ENCODE results near the gene SPINDOC.
"Not testable (repeated sequence)": the region's sequence is repeated elsewhere in the genome, so short reads cannot be mapped to it uniquely, and the experiment has no call there.

SPINDOC gene

DNA sequence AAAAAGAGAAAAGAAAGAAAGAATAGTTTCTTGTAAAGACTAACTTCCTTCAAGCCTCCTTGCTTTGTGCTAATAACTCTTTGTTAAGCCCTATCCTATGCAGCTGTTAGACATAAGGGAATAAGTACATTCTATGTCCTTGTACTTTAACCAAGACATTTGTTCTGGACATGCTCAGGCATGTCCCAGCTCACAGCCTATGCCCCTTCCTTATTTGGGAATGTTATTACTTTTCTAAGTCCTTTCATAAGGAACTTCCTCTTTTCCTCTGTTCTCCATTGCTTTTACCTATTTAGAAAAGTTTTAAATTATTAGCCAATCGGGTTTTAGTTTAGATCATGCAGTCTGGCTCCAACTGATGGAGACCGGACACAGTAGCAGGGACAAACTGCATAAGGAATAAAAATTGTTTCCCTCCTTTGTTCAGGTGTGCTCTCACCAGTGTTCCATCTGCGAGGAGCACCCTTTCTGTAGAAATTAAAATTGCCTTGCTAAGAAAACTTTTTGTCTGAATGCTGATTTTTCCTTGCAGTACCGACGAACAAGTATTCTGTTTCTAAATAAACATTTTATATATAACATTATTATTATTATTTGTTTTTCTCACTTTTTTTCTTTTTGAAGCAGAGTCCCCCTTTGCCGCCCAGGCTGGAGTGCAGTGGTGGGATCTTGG lies 21.6 kb upstream of the SPINDOC start:
- DNase-seq, result no peak

DNA sequence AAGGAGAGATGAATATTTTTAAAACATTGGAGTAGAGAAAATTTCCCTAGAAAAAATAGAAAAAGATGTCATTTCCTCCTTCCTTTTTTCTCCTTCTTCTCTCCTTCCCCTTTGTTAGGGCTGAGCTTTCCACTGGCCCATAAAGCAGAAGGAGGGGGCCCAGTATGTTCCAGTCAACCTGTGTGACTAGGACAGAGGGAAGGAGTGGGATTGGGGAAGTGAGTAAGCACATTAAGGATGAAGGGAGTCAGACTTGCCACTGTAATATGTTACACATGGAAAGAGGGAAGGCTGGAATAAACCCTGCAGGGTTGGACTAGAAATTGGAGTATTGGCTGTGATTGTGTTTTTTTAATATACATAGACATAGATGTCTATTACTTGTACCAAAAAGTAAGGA lies 20.1 kb upstream of the SPINDOC start:
- DNase-seq, result no peak

DNA sequence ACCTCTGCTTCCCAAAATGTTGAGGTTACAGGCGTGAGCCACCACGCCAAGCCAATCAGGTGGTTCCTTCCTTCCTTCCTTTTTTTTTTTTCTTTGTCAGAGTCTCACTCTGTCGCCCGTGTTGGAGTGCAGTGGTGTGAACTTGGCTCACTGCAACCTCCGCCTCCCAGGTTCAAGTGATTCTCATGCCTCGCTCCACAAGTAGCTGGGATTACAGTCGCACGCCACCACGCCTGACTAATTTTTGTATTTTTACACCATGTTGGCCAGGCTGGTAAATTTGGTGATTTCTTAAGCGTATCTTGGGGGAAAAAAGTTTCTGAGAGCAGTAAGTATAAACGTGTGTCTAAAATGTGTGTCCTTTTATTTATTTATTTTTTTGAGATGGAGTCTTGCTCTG lies 18.2 kb upstream of the SPINDOC start:
- no peak for DNase-seq

DNA sequence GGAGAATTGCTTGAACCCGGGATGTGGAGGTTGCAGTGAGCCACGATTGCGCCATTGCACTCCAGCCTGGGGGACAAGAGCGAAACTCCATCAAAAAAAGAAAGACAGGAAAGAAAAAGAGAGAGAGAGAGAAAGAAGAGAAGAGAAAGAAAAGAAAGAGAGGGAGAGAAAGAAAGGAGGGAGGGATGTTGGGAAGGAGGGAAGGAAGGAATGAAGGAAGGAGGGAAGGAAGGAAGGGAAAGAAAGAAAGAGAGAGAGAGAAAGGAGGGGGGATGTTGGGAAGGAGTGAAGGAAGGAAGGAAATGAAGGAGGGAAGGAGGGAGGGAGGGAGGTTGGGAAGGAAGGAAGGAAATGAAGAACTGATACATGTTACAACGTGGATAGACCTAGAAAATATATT lies 12.3 kb upstream of the SPINDOC start:
- DNase-seq, result no peak

DNA sequence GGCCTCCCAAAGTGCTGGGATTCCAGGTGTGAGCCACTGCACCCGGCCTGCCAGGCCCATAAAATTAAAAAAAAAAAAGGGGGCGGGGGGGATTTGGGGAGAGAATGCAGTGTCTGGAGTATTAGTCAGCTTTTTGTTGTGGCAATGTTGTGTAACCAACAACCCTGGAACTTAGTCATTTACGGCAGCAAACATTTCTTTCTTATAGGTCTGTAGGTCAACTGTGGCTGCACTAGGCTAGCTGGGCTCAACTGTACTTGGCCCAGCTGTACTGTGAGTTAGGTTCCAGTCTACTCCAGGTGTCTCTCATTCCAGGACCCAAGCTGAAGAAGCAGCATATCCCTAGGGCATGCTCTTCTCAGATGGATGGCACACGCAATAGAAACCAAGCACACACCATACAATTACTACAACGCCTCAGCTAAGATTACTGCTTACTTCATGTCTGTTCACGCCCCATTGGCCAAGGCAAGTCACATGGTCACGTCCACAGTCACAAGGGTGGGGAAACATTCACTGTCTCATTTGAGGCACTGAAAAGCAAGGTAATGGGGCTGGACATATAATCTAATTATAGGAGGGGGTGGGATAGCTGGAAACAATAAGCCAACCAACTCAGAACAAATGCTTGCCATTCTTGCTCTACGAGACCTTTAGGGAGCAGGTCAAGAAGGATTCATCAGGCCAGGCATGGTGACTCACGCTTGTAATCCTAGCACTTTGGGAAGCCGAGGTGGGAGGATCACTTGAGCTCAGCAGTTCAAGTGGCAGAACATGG lies 10.4 kb upstream of the SPINDOC start:
- peak; percentile 46 for DNase-seq

DNA sequence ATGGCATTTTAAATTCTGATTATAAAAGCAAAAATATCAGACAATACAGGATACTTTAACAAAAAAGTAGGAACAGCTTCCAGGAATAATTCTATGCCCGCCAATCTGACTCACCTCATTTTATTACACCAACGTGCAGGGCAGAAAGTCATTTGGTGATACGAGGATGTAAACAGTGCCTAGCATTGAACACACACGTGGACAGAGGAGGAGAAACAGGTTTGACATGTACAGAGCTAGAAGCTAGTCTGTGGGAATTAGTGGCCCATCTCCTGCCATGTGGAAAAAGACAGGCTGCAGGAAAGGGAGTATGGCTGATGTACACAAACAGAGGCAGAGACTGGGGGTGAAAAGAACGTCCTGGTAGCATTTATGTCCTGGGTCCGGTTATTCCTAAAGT lies 9.0 kb upstream of the SPINDOC start:
- no peak for DNase-seq

DNA sequence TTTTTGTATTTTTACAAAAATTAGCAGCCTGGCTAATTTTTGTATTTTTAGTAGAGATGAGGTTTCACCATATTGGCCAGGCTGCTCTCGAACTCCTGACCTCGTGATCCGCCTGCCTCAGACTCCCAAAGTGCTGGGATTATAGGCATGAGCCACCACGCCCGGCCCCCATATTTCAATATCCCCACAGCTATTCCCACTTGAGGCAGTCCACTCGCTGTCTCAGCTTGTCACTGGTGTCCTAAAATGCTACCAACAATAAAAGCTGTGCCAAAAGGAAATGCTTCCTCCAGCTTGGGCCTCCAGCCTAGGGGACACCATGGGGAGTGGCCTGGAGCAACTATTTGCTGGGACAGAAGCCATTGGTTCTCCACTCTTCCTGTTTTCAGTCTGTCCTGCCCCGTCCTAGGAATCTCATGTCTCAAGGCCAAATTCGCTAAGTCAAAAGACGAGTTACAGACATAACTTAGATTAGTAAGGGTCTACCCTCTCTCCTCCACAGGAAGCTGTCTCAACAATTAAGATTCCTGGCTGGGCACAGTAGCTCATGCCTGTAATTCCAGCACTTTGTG lies 7.3 kb upstream of the SPINDOC start:
- peak; percentile 19 for DNase-seq

DNA sequence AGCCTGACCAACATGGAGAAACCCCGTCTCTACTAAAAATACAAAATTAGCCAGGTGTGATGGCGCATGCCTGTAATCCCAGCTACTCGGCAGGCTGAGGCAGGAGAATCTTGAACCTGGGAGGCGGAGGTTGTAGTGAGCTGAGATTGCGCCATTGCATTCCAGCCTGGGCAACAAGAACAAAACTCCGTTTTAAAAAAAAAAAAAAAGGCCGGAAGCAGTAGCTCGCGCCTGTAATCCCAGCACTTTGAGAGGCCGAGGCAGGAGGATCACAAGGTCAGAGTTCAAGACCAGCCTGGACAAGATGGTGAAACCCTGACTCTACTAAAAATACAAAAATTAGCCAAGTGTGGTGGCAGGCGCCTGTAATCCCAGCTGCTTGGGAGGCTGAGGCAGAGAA lies 2.9 kb upstream of the SPINDOC start:
- DNase-seq, result not testable (repeated sequence)

DNA sequence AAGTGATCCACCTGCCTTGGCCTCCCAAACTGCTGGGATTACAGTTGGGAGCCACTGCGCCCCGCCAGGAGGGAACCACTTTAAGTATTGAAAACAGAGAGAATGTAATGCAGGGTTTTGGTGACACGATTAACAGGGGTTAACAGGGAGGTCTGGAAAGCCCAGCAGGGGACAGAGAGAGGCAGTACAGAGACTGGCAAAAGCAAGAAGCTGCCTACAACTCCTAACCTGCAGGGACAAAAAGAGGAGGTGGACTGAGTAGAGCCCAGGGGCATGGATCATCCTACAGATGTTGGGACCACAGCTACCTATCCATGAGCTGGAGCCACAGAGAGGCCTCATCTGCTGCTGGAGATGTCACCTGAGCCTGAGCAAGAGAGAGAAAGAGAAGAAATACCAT lies 1.7 kb upstream of the SPINDOC start:
- DNase-seq, result no peak

DNA sequence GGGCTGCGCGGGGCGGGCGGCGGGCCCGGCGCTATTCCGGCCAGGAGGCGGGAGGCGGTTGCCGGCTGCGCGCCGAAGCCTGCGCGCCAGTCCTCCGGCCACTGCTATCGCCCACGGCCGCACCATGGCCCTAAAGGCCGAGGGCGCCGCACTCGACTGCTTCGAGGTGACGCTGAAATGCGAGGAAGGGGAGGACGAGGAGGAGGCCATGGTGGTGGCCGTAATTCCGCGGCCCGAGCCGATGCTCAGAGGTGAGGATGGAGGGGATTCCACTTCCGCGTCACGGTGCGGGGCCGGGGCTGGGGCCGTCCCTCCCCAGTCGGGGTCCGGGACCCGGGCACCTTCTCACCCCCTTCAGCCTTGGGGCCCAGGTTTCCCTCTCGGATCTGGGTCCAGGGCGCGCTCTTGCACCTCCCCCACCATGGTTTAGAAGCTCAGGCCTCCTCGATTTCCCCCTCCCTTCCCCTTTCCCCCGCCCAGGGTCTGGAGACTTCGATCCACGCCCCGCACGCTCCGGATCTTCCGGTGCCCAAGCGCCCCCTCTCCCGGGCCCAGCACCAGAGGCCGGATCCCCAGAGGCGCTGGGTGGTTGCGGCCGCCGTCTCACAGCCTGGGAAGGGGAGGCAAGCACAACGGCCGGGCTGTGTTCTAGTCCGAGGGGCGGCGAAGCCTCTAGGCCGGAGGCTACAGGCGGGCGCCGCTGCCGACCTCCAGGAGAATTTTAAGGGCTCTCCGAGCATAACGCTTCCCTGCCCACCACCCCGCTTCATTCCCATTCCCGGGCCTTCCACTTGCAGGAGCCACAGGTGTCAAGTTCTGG lies 517 bp downstream of the SPINDOC start:
- peak; percentile 59 for DNase-seq

DNA sequence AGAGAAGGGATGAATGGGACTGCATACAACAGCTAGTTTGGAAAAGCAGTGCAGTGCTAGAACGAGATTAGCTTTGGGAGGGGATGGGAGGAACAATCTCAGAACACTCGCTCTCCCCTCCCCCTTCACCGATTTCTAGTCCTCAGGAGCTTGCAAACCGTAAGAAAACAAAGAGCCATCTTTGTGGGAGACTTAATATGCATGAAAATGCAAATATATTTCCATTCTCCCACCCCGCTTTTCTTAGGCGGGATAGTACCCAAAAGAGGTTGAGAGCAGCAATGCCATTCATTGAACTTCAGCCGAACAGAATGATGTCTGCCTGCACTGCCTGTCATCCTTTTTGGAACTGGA lies 1.1 kb downstream of the SPINDOC start:
- DNase-seq, result no peak

DNA sequence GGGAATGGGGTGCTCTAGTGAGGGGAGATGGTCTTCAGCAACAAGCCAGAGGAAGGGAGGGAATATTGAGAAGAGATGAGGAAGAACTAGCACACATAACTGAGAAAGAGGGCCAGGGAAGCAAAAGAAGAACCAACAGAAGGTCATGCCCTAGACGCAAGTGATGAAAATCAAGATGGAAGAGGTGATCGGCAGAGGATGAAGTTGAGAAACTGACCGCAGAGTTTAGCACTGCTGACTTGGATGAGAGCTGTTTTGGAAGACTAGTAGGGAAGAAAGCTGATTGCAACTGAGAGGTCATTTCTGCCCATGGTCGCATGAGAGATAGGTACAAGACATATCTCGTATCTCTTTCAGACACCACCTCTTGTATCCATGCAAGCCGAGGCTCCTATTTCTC lies 2.9 kb downstream of the SPINDOC start:
- DNase-seq, result no peak

DNA sequence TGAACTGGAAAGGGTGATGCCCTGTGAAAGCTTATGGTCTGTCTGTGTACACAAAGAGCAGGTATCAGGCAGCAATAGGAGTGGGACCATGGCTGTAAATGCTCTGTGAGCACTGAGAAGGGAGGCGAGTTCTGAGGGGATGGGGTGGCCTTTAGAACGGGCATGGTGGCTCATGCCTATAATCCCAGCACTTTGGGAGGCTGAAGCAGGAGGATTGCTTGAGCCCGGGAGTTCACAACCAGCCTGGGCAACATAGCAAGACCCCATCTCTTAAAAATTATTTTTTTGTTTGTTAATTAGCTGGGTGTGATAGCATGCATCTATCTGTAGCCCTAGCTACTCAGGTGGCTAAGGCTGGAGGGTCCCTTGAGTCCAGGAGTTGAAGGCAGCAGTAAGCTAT lies 3.5 kb downstream of the SPINDOC start:
- no peak for DNase-seq

DNA sequence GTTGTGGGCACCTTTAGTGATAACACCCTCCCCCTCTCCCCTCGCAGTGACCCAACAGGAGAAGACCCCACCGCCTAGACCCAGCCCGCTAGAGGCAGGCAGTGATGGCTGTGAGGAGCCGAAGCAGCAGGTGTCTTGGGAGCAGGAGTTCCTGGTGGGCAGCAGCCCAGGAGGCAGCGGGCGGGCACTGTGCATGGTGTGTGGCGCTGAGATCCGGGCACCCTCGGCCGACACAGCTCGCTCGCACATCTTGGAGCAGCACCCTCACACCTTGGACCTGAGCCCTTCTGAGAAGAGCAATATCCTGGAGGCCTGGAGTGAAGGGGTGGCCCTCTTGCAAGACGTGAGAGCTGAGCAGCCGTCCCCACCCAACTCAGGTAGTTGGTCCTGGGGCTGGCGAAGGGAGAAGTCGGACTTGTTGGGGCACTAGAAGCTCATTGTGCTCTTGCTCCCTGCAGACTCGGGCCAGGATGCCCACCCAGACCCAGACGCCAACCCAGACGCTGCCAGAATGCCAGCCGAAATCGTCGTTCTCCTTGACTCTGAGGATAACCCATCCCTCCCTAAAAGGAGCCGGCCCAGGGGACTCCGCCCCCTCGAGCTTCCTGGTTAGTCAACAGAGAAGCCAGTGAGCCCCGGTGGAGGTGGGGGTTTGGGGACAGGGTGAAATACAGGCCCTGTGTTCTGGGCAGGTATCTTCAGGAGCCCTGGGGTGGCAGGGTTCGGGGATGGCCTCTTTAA lies 4.7 kb downstream of the SPINDOC start:
- DNase-seq, result no peak

DNA sequence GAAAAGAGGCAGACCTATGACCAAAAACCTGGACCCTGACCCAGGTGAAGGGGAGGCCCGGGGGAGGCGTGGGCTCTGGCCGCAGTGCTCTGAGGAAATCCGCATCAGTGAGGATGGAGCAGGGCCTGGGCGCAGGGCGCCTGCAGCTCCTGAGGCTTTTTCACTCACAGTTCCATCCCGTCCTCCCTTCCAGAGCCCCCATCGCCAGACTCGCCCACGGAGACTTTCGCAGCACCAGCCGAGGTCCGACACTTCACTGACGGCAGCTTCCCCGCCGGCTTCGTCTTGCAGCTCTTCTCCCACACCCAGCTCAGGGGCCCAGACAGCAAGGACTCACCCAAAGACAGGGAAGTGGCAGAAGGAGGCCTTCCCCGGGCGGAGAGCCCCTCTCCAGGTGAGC lies 5.4 kb downstream of the SPINDOC start:
- no peak for DNase-seq

DNA sequence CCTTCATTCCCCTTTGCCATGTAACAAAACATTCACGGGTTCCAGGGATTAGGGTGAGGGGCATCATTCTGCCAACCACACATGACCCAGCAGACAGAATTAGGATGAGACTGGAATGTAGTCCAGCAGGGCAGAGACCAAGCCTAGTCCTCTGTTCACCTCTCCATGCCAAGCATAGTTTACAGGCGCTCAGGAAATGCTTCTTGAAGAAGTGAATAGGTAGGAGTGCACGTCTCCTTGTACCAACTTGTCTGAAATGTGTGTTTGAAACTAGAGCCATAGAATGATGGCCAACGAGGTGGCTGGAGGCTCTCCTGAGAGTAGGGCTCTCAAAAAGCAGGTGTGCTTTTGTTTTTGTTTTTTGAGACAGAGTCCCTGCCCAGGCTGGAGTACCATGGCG lies 8.2 kb downstream of the SPINDOC start:
- DNase-seq, result no peak

DNA sequence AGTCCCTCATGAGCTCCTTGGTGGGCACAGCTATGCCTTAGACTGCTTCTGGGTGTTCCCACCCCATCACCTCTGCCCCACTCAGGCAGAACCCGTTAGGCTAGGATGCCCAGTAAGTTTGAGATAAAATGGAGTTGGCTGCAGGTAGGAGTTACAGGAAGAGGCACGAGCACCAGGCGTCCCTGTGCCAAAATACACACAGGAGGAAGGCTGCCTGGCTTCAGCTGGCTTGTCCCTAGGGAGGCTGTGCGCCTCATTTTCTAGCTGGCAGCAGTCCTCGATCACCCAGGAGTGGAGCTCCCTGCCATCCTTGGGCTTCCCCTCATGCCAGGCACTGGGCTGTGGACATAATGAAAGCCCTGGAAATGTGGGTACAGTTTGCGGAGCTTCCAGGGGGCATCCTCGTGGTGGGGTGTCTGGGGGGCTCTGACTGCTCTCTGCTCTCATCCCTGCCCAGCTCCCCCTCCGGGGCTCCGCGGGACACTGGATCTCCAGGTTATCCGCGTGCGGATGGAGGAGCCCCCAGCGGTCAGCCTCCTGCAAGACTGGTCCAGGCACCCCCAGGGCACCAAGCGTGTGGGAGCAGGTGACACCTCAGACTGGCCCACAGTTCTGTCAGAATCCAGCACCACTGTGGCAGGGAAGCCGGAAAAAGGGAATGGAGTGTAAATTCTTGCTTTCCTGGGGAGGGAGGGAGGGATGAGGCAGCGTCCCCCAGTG lies 13.4 kb downstream of the SPINDOC start:
- DNase-seq, result no peak

DNA sequence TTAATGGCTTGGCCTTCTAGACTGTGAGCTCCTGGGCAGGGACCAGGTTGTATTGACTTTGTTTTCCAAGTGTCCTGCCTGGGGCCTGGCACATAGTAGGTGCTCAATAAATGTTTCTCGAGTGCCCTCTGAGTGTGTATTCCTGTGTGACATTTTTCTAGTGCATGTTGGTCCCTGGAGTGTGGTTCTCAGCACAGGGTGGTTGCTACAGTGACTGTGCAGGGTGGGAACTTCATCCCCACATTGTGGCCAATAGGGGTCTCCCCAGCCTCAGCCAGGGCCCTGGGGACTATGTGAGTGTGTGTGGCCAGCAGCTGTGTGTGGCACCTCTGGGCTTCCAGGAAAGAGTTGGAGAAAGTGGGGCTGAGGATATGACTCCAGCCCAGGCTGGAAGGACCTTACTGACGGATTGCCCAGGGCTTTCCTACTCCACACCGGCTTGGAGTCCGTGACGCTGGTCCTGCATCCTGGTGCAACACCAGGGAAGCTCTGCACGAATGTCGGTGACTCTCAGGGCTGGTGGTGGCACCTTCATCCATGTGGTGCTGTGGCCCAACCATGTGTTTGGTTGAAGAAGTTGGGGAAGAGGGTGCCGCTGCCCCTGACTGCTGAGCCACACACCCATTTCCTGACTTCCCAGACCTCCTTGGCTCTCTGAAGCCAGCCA lies 16.7 kb downstream of the SPINDOC start:
- peak; percentile 50 for DNase-seq

DNA sequence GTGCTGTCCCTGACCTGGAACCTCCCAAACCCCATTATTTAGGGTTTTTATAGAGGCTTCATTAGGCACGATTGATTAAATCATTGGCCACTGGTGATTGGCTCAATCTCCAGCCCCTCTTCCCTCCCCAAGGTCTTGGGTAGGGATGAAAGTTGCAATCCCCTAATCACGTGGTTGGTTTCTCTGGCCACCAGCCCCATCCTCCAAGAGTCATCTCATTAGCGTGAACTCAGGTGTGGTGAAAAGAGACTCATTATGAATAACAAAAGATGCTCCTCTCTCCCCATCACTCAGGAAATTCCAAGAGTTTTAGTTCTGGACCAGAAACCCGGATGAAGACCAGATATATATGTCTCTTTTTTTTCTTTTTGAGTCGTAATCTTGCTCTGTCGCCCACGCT lies 18.1 kb downstream of the SPINDOC start:
- DNase-seq, result no peak

DNA sequence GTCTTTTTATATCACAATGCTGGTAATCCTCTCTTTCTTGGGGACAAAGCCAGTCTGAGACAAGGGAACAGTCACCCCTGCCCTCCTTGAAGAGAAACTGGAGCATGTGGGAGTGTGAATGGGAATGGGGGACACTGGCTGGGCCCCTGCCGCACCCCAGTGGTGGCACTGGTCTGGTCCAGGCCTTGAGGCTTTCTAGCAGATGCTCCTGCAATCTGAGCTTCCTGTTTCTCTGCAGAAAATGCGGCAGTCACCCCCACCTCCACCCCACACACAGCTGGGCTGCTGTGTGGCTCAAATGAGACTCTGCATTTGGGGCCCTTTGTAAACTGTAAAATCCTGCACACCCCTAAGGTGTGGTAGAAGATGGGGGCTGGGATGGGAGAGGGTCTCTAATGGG lies 19.1 kb downstream of the SPINDOC start:
- no peak for DNase-seq

DNA sequence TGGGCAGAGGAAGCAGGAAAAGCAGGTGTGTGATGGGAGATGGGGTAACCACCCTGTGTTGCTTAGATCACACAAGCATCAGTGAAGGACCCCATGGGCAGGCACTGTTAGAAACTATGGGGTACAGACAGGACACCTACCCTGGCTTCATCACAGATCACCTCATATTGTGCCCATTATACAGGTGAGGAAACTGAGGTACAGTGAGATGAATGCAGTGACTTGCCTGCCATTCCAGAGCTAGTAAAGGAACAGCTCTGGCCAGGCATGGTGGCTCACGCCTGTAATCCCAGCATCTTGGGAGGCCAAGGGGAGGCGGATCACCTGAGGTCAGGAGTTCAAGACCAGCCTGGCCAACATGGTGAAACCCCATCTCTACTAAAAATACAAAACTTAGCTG lies 19.8 kb downstream of the SPINDOC start:
- DNase-seq, result no peak
